ENCODE results near the gene KIAA0930. TPM values are rescaled to one million over a fixed set of nuclear protein-coding genes. Genes with fewer than 3 reads are reported as not detected.

KIAA0930 gene
- total RNA-seq, 1 experiment from 2014 or later, result 61.9 TPM

- CTCF ChIA-PET, result interaction anchor here (0.5 to 1.0 kb wide), 3 partner anchors 25 to 218 kb away, joined by 3 read pairs; no protein-coding TSS in a partner anchor
- Mint-ChIP-seq H3K9me3 (ENCODE audit: unreplicated experiment) (no peaks in the 10 kb centered on the region), H3K4me1 (ENCODE audit: insufficient read depth, unreplicated experiment) (peaks cover 17% of the 10 kb centered on the region), H3K27me3 (ENCODE audit: insufficient read depth, unreplicated experiment) (no peaks in the 10 kb centered on the region), H3K27ac (ENCODE audit: low read depth, unreplicated experiment) (no peak overlapping the region), H3K36me3 (ENCODE audit: insufficient read depth, unreplicated experiment) (peaks cover 24% of the 10 kb centered on the region), H3K4me3 (ENCODE audit: unreplicated experiment) (peak overlapping the region; percentile 50)
- TF ChIP-seq CTCF (IDR thresholded peaks at IDR 0.05; ENCODE audit: unreplicated experiment), result no peak
- DNase-seq (ENCODE audit: unreplicated experiment), result no peak
- intact Hi-C loops (cut with micrococcal nuclease), result loop anchor here (2.0 kb wide), 1 partner anchor 51 kb away; no protein-coding TSS in a partner anchor
- no TSS peak for BruUV-seq (replicated peaks)
- POLR2A ChIA-PET, result interaction anchor here (0.8 to 1.7 kb wide), 7 partner anchors 9 to 258 kb away, joined by 3 to 5 read pairs (median 3); no protein-coding TSS in a partner anchor
Observed at GRCh38 chr22:45211848-45212247, 28.8 kb downstream of the KIAA0930 start.

- Mint-ChIP-seq H3K4me3 (ENCODE audit: unreplicated experiment) (no peak overlapping the region), H3K27ac (ENCODE audit: low read depth, unreplicated experiment) (no peak overlapping the region), H3K36me3 (ENCODE audit: insufficient read depth, unreplicated experiment) (peaks cover 26% of the 10 kb centered on the region), H3K27me3 (ENCODE audit: insufficient read depth, unreplicated experiment) (no peaks in the 10 kb centered on the region), H3K4me1 (ENCODE audit: insufficient read depth, unreplicated experiment) (peaks cover 17% of the 10 kb centered on the region), H3K9me3 (ENCODE audit: unreplicated experiment) (no peaks in the 10 kb centered on the region)
- TF ChIP-seq CTCF (IDR thresholded peaks at IDR 0.05; ENCODE audit: unreplicated experiment), result no peak
- ChIA-PET CTCF (interaction anchor here (1.0 kb wide), 1 partner anchor 25 kb away, joined by 3 read pairs; no protein-coding TSS in a partner anchor), POLR2A (interaction anchor here (1.3 kb wide), 1 partner anchor 258 kb away, joined by 5 read pairs; no protein-coding TSS in a partner anchor)
- intact Hi-C loops (cut with micrococcal nuclease), result no loop called here
- no peak for DNase-seq (ENCODE audit: unreplicated experiment)
- BruUV-seq (replicated peaks), result no TSS peak
Observed at GRCh38 chr22:45211435-45211834, 29.3 kb downstream of the KIAA0930 start.

- POLR2A ChIA-PET, result interaction anchor here (1.3 kb wide), 1 partner anchor 259 kb away, joined by 5 read pairs; no protein-coding TSS in a partner anchor
- Mint-ChIP-seq H3K27me3 (ENCODE audit: insufficient read depth, unreplicated experiment) (no peaks in the 10 kb centered on the region), H3K4me3 (ENCODE audit: unreplicated experiment) (no peak overlapping the region), H3K4me1 (ENCODE audit: insufficient read depth, unreplicated experiment) (peaks cover 17% of the 10 kb centered on the region), H3K9me3 (ENCODE audit: unreplicated experiment) (no peaks in the 10 kb centered on the region), H3K27ac (ENCODE audit: low read depth, unreplicated experiment) (no peak overlapping the region), H3K36me3 (ENCODE audit: insufficient read depth, unreplicated experiment) (peaks cover 30% of the 10 kb centered on the region)
- no peak for TF ChIP-seq CTCF (IDR thresholded peaks at IDR 0.05; ENCODE audit: unreplicated experiment)
- CTCF ChIA-PET, result interaction anchor here (1.0 kb wide), 1 partner anchor 26 kb away, joined by 3 read pairs; no protein-coding TSS in a partner anchor
- intact Hi-C loops (cut with micrococcal nuclease), result no loop called here
- DNase-seq (ENCODE audit: unreplicated experiment), result no peak
- BruUV-seq (replicated peaks), result no TSS peak
Observed at GRCh38 chr22:45210991-45211390, 29.7 kb downstream of the KIAA0930 start.

GRCh38 chr22:45210577-45210976, 30.1 kb downstream of the KIAA0930 start:
- CTCF ChIA-PET, result interaction anchor here (0.6 to 1.0 kb wide), 3 partner anchors 26 to 223 kb away, joined by 3 read pairs; no protein-coding TSS in a partner anchor
- H3K4me3 Mint-ChIP-seq (ENCODE audit: unreplicated experiment), result no peak overlapping the region

More at GRCh38 chr22:45210577-45210976, 30.1 kb downstream of the KIAA0930 start:
- no peak for DNase-seq (ENCODE audit: unreplicated experiment)
- Mint-ChIP-seq H3K27me3 (ENCODE audit: insufficient read depth, unreplicated experiment) (no peaks in the 10 kb centered on the region), H3K4me1 (ENCODE audit: insufficient read depth, unreplicated experiment) (peaks cover 17% of the 10 kb centered on the region), H3K36me3 (ENCODE audit: insufficient read depth, unreplicated experiment) (peaks cover 34% of the 10 kb centered on the region), H3K9me3 (ENCODE audit: unreplicated experiment) (no peaks in the 10 kb centered on the region), H3K27ac (ENCODE audit: low read depth, unreplicated experiment) (no peak overlapping the region)
- intact Hi-C loops (cut with micrococcal nuclease), result no loop called here
- TF ChIP-seq CTCF (IDR thresholded peaks at IDR 0.05; ENCODE audit: unreplicated experiment), result no peak
- POLR2A ChIA-PET, result no interaction called here
- no TSS peak for BruUV-seq (replicated peaks)
